HG03469 (cell line): Measurements from ENCODE around the gene SHC4.

ENCODE experiments used
- ATAC-seq: cut with Tn5 transposase; IDR thresholded peaks from one replicate; pipeline ENCODE4 v1.9.1; 2021; ENCODE audit warnings: mild to moderate bottlenecking, moderate library complexity, moderate number of reproducible peaks; ENCODE audit not compliant: unreplicated experiment

SHC4 gene

GRCh38 chr15:48968066-48968465, 4.3 kb upstream of the SHC4 start:
- no peak for ATAC-seq

- ATAC-seq, result no peak
These were observed 3.6 kb upstream of the SHC4 start for GRCh38 chr15:48967336-48967735.

DNA sequence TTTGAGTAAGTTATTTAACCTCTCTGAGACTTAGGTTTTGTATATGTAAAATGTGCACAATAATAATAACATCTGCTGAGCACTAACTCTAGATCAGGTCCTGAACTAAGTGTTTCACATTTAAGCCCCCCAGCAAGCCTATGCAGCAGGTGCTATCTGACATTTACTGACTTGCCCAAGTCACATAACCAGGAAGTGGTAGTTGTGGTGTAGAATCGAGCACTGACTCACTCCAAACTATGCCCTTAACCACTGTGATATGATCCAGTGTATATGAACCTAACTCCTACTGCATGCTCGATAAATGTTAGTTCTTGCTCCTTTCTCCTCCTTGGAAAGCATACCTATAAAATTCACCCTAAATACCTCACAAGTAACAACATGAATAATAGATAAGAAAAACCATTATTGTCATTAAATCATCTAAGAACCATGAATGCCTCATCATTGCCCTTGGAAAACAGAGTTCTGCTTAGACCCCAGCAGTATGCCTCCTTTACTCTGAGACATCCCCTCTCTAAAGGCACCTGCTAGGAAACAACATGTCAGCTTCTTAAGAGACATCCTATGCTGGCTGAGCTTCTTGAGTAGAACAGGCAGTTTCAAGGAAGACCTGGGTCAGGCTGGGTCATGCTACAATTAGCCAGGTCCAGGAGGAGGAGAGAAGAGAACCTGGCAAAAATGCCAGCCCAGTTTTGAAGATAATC, 3.0 kb upstream of the SHC4 start:
- peak; percentile 87 for ATAC-seq

DNA sequence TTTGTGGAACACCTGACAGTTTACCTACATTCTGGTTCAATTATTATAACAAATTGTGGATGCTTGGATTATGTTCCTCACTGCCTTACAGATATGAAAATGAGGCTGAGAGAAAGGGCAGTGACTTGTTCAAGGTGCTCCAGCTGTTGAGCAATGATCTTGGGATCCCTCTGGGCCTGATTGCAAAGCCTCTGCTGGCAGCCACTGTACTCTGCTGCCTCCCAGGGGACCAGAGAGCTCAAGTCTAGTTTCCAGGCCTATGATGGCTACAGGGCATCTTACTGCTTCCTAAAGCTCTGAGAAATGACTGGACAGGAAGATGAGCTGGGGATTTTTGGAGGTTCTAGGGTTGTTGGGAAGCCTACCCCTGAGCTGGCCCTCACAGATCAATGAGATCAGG, 2.3 kb upstream of the SHC4 start:
- peak; percentile 57 for ATAC-seq

- no peak for ATAC-seq
These were observed 1.2 kb upstream of the SHC4 start for GRCh38 chr15:48964898-48965297.

DNA sequence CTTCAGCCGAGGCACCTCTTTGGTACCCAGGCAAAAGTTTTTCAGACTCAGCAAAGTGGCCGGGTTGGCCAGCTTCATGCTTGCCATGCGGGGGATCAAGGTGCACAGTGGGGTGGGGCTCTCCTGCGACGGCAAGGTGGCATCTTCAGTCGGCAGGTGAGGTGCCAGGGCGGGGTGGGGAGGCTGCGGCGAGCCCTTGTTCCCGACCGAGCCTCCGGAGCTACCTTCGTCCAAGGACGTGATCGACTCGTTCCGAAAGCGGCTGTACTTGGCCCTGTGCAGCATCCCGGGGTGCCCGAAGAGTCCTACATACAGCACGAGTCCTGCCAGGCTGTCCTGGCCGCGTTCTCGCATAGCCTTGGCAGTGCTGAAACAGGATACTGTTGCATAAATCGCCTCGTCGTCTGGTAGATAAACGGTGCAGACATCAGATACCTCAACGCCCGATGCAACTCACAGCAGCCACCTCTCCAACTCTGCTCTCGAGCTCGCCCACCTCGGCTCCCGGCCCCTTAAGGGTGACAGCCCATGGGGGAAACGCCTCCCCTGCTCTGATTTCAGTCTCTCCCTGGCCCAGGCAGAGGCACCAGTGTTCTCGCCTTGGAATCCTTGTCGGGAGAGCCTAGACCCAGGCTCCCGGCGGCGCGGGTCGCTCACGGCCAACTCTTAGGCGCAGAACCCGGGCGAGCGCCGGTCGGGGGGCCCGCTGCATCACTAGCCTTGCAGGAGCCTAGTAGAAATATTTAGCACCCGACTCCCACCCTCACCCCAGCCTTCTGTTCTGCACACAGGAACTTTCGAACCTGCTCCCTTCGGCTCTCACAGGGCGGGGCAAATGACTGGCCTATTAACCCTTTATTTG, 826 bp downstream of the SHC4 start:
- ATAC-seq, result no peak

- ATAC-seq, result no peak
These were observed 7.8 kb downstream of the SHC4 start for GRCh38 chr15:48955967-48956366.

GRCh38 chr15:48955370-48955769, 8.3 kb downstream of the SHC4 start:
- ATAC-seq, result no peak

DNA sequence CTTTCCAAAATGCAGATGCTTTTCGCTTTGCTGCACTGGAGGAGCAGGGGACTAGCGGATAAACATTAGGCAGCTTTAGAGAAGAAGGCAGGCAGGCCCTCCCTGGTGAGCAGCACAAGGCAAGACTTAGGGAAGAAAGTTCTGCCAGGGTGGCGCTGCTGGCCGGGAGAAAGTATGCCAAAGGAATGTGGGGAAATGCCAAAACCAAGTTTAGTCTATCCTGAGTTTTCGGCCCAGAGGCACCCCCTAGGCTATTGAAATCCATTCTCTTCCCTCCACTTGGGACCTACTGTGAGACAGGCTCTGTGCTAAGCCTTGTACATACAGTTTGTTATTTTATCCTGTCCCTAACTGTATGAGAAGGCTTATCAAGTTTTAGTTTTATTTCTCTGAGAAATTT, 9.2 kb downstream of the SHC4 start:
- no peak for ATAC-seq

DNA sequence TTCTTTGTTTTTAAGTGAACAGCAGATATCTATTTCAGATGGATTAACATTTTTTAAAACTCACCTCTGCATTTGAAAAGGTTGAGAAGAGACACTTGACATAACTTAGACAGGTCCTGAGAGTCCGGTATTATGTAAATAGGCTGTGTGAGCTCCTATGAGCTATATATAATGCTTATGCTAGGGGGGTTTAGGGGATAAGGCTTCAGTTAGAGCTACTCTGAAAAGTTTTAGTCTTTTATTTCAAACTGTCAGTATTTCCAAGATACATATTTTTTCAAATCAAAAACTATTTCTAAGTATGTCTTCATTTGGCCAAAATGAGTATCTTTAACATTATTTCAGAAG, 16.9 kb downstream of the SHC4 start:
- no peak for ATAC-seq

GRCh38 chr15:48946074-48946839, 17.5 kb downstream of the SHC4 start:
- no peak for ATAC-seq

GRCh38 chr15:48945386-48945785, 18.3 kb downstream of the SHC4 start:
- ATAC-seq, result no peak

- no peak for ATAC-seq
These were observed 21.8 kb downstream of the SHC4 start for GRCh38 chr15:48941904-48942303.

GRCh38 chr15:48940508-48940907, 23.2 kb downstream of the SHC4 start:
- ATAC-seq, result peak; percentile 84

- ATAC-seq, result no peak
These were observed 24.1 kb downstream of the SHC4 start for GRCh38 chr15:48939648-48940047.

GRCh38 chr15:48937886-48938285, 25.8 kb downstream of the SHC4 start:
- no peak for ATAC-seq

GRCh38 chr15:48936666-48937065, 27.1 kb downstream of the SHC4 start:
- no peak for ATAC-seq

GRCh38 chr15:48935236-48935635, 28.5 kb downstream of the SHC4 start:
- ATAC-seq, result no peak

- ATAC-seq, result no peak
These were observed 33.0 kb downstream of the SHC4 start for GRCh38 chr15:48930735-48931134.

- ATAC-seq, result no peak
These were observed 34.1 kb downstream of the SHC4 start for GRCh38 chr15:48929661-48930060.

DNA sequence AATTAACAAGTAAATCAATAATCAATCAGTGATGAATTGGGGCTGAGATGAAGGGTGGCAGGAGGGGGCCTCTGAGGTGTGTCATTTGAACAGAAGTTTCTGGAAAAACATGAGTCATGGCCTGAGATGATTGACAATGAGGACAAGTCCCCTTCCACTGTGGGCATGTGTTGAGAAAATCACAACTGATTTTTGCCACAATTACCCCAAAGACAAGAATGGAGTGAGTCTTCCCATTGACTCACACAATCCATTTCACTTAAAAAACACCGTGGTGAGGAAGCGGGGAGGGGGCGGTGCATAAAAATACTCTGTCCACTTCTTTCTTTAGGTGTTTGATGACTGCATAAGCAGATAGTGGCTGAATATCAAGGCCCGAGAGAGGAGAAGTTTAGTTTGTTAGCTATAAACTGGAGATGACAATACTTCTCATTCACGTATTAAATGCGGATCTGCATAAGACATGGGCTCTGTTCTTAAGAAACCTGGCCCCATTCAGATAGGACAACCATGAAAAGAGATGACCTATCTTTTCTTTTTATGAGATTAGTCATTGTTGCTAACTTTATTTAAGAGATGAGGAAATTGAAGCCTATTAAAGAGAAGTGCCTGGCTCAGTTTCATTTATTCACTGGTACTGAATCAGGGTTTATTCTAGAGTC, 34.7 kb downstream of the SHC4 start:
- ATAC-seq, result no peak
